A673 (cell line): ENCODE results near the gene CEP89. TPM values are rescaled to one million over a fixed set of nuclear protein-coding genes. Genes with fewer than 3 reads are reported as not detected.

Experiments
- BruUV-seq: library from RNA; stranded (reverse); fragments of 400-500 nt; replicated peaks from 2 replicates; lab custom pipeline; 2021; lab: Mats Ljungman, UMichigan
- CTCF ChIA-PET: fragments of 300-600 bp; sonication (Branson Sonifier 250); formaldehyde crosslinking; loops from one replicate; lab custom pipeline; 2022; ENCODE audit warnings: antibody characterized with exemption; lab: Charles Lee
- POLR2A ChIA-PET: fragments of 300-600 bp; sonication (Branson Sonifier 250); formaldehyde crosslinking; loops from one replicate; lab custom pipeline; 2022; ENCODE audit warnings: antibody characterized with exemption; ENCODE audit not compliant: low non-redundant PET; lab: Charles Lee
- DNase-seq: peaks from one replicate; pipeline ENCODE4 v3.0.0-alpha.2; 2015; ENCODE audit warnings: low spot score
- H3K27ac ChIP-seq: fragments of 200-600 bp; sonication (generic); 2 replicates; pipeline ENCODE4 v1.5.1; 2016; ENCODE audit warnings: mixed run types, low read depth, mild to moderate bottlenecking, mixed read lengths, antibody characterized with exemption, low read length; ENCODE audit not compliant: poor library complexity, severe bottlenecking
- H3K27me3 ChIP-seq: fragments of 200-600 bp; sonication (generic); replicated peaks from 2 replicates; pipeline ENCODE4 v1.6.1; 2017; ENCODE audit warnings: mixed run types, low read depth, mild to moderate bottlenecking, mixed read lengths, antibody characterized with exemption, low read length; ENCODE audit not compliant: insufficient read depth, poor library complexity
- H3K36me3 ChIP-seq: fragments of 200-600 bp; sonication (generic); 2 replicates; pipeline ENCODE4 v1.6.1; 2016; ENCODE audit warnings: mixed run types, mild to moderate bottlenecking, mixed read lengths, antibody characterized with exemption, low read length; ENCODE audit not compliant: insufficient read depth, poor library complexity, severe bottlenecking
- H3K4me1 ChIP-seq: fragments of 200-600 bp; sonication (generic); 2 replicates; pipeline ENCODE4 v1.6.1; 2017; ENCODE audit warnings: mixed run types, mild to moderate bottlenecking, mixed read lengths, antibody characterized with exemption, low read length; ENCODE audit not compliant: insufficient read depth, poor library complexity, severe bottlenecking
- H3K4me3 ChIP-seq: fragments of 200-600 bp; sonication (generic); 2 replicates; pipeline ENCODE4 v1.5.1; 2016; ENCODE audit warnings: low read depth, mixed run types, mild to moderate bottlenecking, mixed read lengths, low read length; ENCODE audit not compliant: poor library complexity, severe bottlenecking
- H3K9me3 ChIP-seq: fragments of 200-600 bp; sonication (generic); 2 replicates; pipeline ENCODE4 v1.6.1; 2016; ENCODE audit warnings: mixed run types, low read depth, mild to moderate bottlenecking, mixed read lengths, antibody characterized with exemption, low read length; ENCODE audit not compliant: poor library complexity, severe bottlenecking
- EZH2 ChIP-seq: fragments of 200-600 bp; sonication (generic); IDR thresholded peaks from 2 replicates; pipeline ENCODE4 v1.6.1; 2017; ENCODE audit warnings: borderline replicate concordance, low read depth, mild to moderate bottlenecking, mixed read lengths, antibody characterized with exemption, low read length; ENCODE audit not compliant: poor library complexity, severe bottlenecking
- intact Hi-C: fragments of 100-400 bp; cut with micrococcal nuclease; formaldehyde crosslinking; loops from one replicate; pipeline ENCODE4 v1.10.0; 2022; ENCODE audit not compliant: unreplicated experiment
- total RNA-seq: library from RNA; stranded (reverse); gene quantifications from 2 replicates; pipeline ENCODE4 v1.2.3, GENCODE V29; 2021
- TF ChIP-seq, protein P1 (sequence below): fragments of 300-800, 200-600 bp; sonication (generic); conservative IDR thresholded peaks from 2 replicates; pipeline ENCODE4 v1.5.1; 2017; ENCODE audit warnings: low read depth, mild to moderate bottlenecking, antibody characterized with exemption, low read length, moderate library complexity, mixed read lengths

Gene CEP89
- total RNA-seq, 1 experiment from 2014 or later = 47.2 TPM

DNA sequence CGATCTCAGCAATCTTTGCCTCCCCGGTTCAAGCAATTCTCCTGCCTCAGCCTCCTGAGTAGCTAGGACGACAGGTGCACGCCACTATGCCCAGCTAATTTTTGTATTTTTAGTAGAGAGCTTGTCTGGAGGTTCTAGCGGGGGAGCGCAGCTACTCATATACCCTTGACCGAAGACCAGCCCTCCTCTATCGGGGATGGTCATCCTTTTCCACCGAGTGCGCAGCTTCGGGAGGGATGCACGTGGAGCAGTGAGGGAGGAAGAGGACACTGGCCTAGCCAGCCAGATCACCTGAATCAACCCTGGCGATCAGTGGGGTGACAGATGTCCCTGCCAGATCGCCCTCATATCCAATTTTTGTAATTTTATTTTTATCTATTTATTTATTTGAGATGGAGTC, 109.0 kb downstream of the CEP89 start:
- no peak overlapping the region for H3K4me3 ChIP-seq
- ChIA-PET POLR2A (no interaction called here), CTCF (no interaction called here)
- no peaks in the 10 kb centered on the region for H3K27me3 ChIP-seq
- TF ChIP-seq, protein P1, sequence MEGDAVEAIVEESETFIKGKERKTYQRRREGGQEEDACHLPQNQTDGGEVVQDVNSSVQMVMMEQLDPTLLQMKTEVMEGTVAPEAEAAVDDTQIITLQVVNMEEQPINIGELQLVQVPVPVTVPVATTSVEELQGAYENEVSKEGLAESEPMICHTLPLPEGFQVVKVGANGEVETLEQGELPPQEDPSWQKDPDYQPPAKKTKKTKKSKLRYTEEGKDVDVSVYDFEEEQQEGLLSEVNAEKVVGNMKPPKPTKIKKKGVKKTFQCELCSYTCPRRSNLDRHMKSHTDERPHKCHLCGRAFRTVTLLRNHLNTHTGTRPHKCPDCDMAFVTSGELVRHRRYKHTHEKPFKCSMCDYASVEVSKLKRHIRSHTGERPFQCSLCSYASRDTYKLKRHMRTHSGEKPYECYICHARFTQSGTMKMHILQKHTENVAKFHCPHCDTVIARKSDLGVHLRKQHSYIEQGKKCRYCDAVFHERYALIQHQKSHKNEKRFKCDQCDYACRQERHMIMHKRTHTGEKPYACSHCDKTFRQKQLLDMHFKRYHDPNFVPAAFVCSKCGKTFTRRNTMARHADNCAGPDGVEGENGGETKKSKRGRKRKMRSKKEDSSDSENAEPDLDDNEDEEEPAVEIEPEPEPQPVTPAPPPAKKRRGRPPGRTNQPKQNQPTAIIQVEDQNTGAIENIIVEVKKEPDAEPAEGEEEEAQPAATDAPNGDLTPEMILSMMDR = no peak
- TF ChIP-seq EZH2 = no peak
- H3K27ac ChIP-seq = no peak overlapping the region
- no peaks in the 10 kb centered on the region for H3K4me1 ChIP-seq
- intact Hi-C loops = no loop called here
- DNase-seq = no peak
- H3K9me3 ChIP-seq = no peaks in the 10 kb centered on the region
- BruUV-seq = no TSS peak
- no peaks in the 10 kb centered on the region for H3K36me3 ChIP-seq

DNA sequence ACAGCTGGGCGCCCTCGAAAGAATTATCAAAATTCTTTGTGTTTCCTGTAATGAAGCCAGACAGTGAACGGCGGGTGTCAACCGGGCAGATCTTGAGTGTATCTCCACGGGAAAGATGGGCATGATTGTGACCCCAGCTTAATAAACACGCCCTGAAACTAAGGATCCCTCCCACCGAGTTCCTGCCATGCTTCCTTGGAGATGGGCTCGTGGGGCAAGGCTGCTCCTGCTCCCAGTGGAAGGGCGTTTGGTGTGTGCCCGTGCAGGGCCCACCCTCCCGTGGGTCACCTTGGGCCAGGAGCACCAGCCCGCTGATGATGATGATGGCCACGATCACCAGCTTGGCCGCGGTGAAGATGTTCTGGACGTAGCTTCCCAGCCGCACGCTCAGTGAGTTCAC, 109.6 kb downstream of the CEP89 start:
- intact Hi-C loops = no loop called here
- TF ChIP-seq, protein P1 = no peak
- TF ChIP-seq EZH2 = no peak
- Histone ChIP-seq H3K36me3 (no peaks in the 10 kb centered on the region), H3K9me3 (no peaks in the 10 kb centered on the region), H3K27ac (no peak overlapping the region), H3K27me3 (no peaks in the 10 kb centered on the region), H3K4me3 (no peak overlapping the region), H3K4me1 (no peaks in the 10 kb centered on the region)
- BruUV-seq = no TSS peak
- DNase-seq = no peak
- ChIA-PET POLR2A (no interaction called here), CTCF (no interaction called here)

DNA sequence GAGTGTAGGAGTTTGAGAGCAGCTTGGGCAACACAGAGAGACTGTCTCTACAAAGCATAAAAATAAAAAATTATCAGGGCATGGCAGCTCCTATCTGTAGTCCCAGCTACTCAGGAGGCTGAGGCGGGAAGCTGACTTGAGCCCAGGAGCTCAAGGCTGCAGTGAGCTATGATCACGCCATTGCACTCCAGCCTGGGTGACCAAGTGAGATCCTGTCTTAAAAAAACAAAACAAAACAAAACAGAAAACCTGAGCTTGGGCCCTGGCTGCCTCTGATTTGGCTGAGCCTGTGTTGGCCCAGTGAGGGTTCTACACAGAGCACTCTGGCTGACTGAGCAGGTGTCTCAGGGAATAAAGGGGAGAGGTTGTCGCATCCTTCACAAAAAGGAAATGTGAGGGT, 110.2 kb downstream of the CEP89 start:
- Histone ChIP-seq H3K4me1 (no peaks in the 10 kb centered on the region), H3K4me3 (no peak overlapping the region), H3K27ac (no peak overlapping the region), H3K9me3 (no peaks in the 10 kb centered on the region), H3K36me3 (no peaks in the 10 kb centered on the region), H3K27me3 (no peaks in the 10 kb centered on the region)
- POLR2A ChIA-PET = no interaction called here
- CTCF ChIA-PET = no interaction called here
- TF ChIP-seq EZH2 = no peak
- TF ChIP-seq, protein P1 = no peak
- DNase-seq = no peak
- BruUV-seq = no TSS peak
- intact Hi-C loops = no loop called here
